Endothelial cell of umbilical vein (primary cell): ENCODE measurements around the gene SORCS3. TPM values are rescaled to one million over a fixed set of nuclear protein-coding genes. Genes with fewer than 3 reads are reported as not detected.

Source experiments
- BruUV-seq: library from RNA; stranded (reverse); fragments of 400-500 nt; replicated peaks from 2 replicates; lab custom pipeline; 2021; lab: Mats Ljungman, UMichigan
- CTCF ChIA-PET: fragments of 300-600, 350-600 bp; sonication (Branson Sonifier 250); formaldehyde crosslinking; loops from one replicate; lab custom pipeline; 2021; ENCODE audit warnings: antibody characterized with exemption, inconsistent platforms; lab: Charles Lee
- POLR2A ChIA-PET: fragments of 300-600, 350-600 bp; sonication (Branson Sonifier 250); formaldehyde crosslinking; loops from one replicate; lab custom pipeline; 2021; ENCODE audit warnings: antibody characterized with exemption, inconsistent platforms; lab: Charles Lee
- DNase-seq: peaks from one replicate; pipeline ENCODE4 v3.0.0-alpha.2; 2011; ENCODE audit warnings: low read depth, low spot score
- FAIRE-seq: peaks from 2 replicates; lab custom pipeline; 2011; peaks lifted over from hg19 to GRCh38; lab: Jason Lieb, UNC
- H2AFZ ChIP-seq: 2 replicates; pipeline ENCODE4 v1.6.0; 2012; ENCODE audit warnings: low read depth, low read length, control low read depth, inconsistent platforms
- H3K27ac ChIP-seq: 2 replicates; pipeline ENCODE4 v1.5.1; 2011; ENCODE audit warnings: low read depth, mild to moderate bottlenecking, control low read depth, low read length, moderate library complexity; ENCODE audit not compliant: insufficient read depth
- H3K27me3 ChIP-seq, 2 experiments: 2 replicates each; pipeline versions ENCODE4 v1.6.0 to v1.6.1; 2011; ENCODE audit warnings: low read length in 2 of 2, mixed read lengths in 1 of 2; ENCODE audit not compliant: control insufficient read depth in 2 of 2, insufficient read depth in 2 of 2
- H3K36me3 ChIP-seq, 2 experiments: 2 replicates in 1 of 2; 3 replicates in 1 of 2; pipeline ENCODE4 v1.5.1; 2011; ENCODE audit warnings: low read length in 2 of 2, mild to moderate bottlenecking in 1 of 2, moderate library complexity in 1 of 2; ENCODE audit not compliant: control insufficient read depth in 2 of 2, insufficient read depth in 2 of 2; ENCODE audit errors: extremely low read depth in 1 of 2
- H3K4me1 ChIP-seq: 3 replicates; pipeline ENCODE4 v1.5.1; 2011; ENCODE audit warnings: mild to moderate bottlenecking, low read length; ENCODE audit not compliant: control insufficient read depth, insufficient read depth; ENCODE audit errors: extremely low read depth
- H3K4me2 ChIP-seq: 2 replicates; pipeline ENCODE4 v1.6.1; 2011; ENCODE audit warnings: low read length, control low read depth, mixed read lengths; ENCODE audit not compliant: insufficient read depth
- H3K4me3 ChIP-seq, 3 experiments: fragments of 200-600 bp in 1 of 3; sonication (generic), shearing (Covaris generic) in 1 of 3; replicated peaks in 1 of 3; 2 replicates each; pipeline ENCODE4 v1.5.1; 2011 to 2016; ENCODE audit warnings: control low read depth in 3 of 3, low read length in 3 of 3, mild to moderate bottlenecking in 2 of 3, inconsistent platforms in 1 of 3, low read depth in 1 of 3, moderate library complexity in 1 of 3; ENCODE audit not compliant: insufficient read depth in 1 of 3
- H3K79me2 ChIP-seq: 2 replicates; pipeline ENCODE4 v1.6.0; 2012; ENCODE audit warnings: low read length, inconsistent platforms; ENCODE audit not compliant: control insufficient read depth, insufficient read depth
- H3K9ac ChIP-seq: replicated peaks from 2 replicates; pipeline ENCODE3; 2011; ENCODE audit warnings: low read length, control low read depth; ENCODE audit not compliant: insufficient read depth; ENCODE audit errors: extremely low read depth
- H3K9me1 ChIP-seq: replicated peaks from 3 replicates; pipeline ENCODE4 v1.6.0; 2011; ENCODE audit warnings: mild to moderate bottlenecking, low read length; ENCODE audit not compliant: control insufficient read depth, insufficient read depth; ENCODE audit errors: extremely low read depth
- H3K9me3 ChIP-seq: replicated peaks from 2 replicates; pipeline ENCODE4 v1.5.1; 2012; ENCODE audit warnings: low read length, inconsistent platforms; ENCODE audit not compliant: control insufficient read depth, insufficient read depth
- H4K20me1 ChIP-seq: replicated peaks from 2 replicates; pipeline ENCODE3; 2011; ENCODE audit warnings: mild to moderate bottlenecking, low read length; ENCODE audit not compliant: control insufficient read depth, insufficient read depth; ENCODE audit errors: extremely low read depth
- CTCF ChIP-seq, 2 donors: IDR thresholded peaks; 1 replicate in 1 of 2; 2 replicates in 1 of 2; pipeline ENCODE4 v1.5.1; 2011; ENCODE audit warnings: low read length in 2 of 2, mild to moderate bottlenecking in 2 of 2, moderate library complexity in 2 of 2, control low read depth in 1 of 2, inconsistent platforms in 1 of 2, low read depth in 1 of 2; ENCODE audit not compliant: insufficient read depth in 1 of 2; ENCODE audit errors: extremely low read depth in 1 of 2
- EZH2 ChIP-seq: IDR thresholded peaks from 2 replicates; pipeline ENCODE4 v1.6.1; 2012; ENCODE audit warnings: borderline replicate concordance, low read depth, mild to moderate bottlenecking, moderate library complexity, low read length, inconsistent platforms; ENCODE audit not compliant: severe bottlenecking
- FOS ChIP-seq: IDR thresholded peaks from 2 replicates; pipeline ENCODE4 v1.6.1; 2011; ENCODE audit warnings: mild to moderate bottlenecking, low read length, moderate library complexity, borderline replicate concordance; ENCODE audit not compliant: insufficient read depth
- GATA2 ChIP-seq: IDR thresholded peaks from 2 replicates; pipeline ENCODE4 v1.7.0; 2011; ENCODE audit warnings: low read depth, mild to moderate bottlenecking, moderate library complexity, mixed read lengths, low read length; ENCODE audit not compliant: insufficient read length, insufficient read depth
- JUN ChIP-seq: IDR thresholded peaks from 2 replicates; pipeline ENCODE4 v1.6.1; 2011; ENCODE audit warnings: borderline replicate concordance, low read depth; ENCODE audit not compliant: insufficient read length, insufficient read depth
- MAX ChIP-seq: IDR thresholded peaks from 2 replicates; pipeline ENCODE4 v1.6.1; 2011; ENCODE audit not compliant: insufficient read depth, insufficient read length
- MYC ChIP-seq: IDR thresholded peaks from one replicate; pipeline ENCODE4 v1.6.1; 2011; ENCODE audit warnings: mild to moderate bottlenecking, low read depth, low read length
- dilution Hi-C: fragments of 300-500 bp; cut with MboI; formaldehyde crosslinking; loops from one replicate; pipeline ENCODE4 v1.15.0; 2019; ENCODE audit warnings: low sequenced_read_pairs; ENCODE audit not compliant: extremely low pct_ligation_motif_present
- intact Hi-C: fragments of 100-400 bp; cut with micrococcal nuclease; formaldehyde crosslinking; loops from one replicate; pipeline ENCODE4 v1.10.0; 2022
- polyA plus RNA-seq, 4 experiments: library from polyadenylated mRNA; depleted of rRNA in 3 of 4; stranded (reverse) in 3 of 4; unstranded in 1 of 4; fragments of >200 nt; gene quantifications; 2 replicates each; pipeline versions ENCODE4 v1.2.1 to v1.2.3, GENCODE V29; 2011 to 2012; ENCODE audit warnings: missing spikeins in 1 of 4
- total RNA-seq: library from RNA; stranded (reverse); gene quantifications from 2 replicates; pipeline ENCODE4 v1.2.3, GENCODE V29; 2021

The SORCS3 gene
- total and polyA plus RNA-seq, 2 donors (not counting 3 experiments of a cell fraction or from before 2014, with no cell fraction given): not detected

GRCh38 chr10:105024184-105024583, 383.1 kb downstream of the SORCS3 start:
- H4K20me1 ChIP-seq: no peaks in the 10 kb centered on the region
- no peaks in the 10 kb centered on the region for H3K4me1 ChIP-seq
- no TSS peak for BruUV-seq
- no peaks in the 10 kb centered on the region for H3K9me1 ChIP-seq
- H3K27me3 ChIP-seq: no peaks in the 10 kb centered on the region
- H3K79me2 ChIP-seq: no peaks in the 10 kb centered on the region
- H3K36me3 ChIP-seq: no peaks in the 10 kb centered on the region
- FAIRE-seq (no peak), DNase-seq (no peak)
- H3K27ac ChIP-seq: no peak overlapping the region
- no peak overlapping the region for H3K9ac ChIP-seq
- no peak overlapping the region for H2AFZ ChIP-seq
- intact Hi-C loops (no loop called here), dilution Hi-C loops (no loop called here)
- no peak overlapping the region for H3K4me3 ChIP-seq
- no peaks in the 10 kb centered on the region for H3K9me3 ChIP-seq
- TF ChIP-seq EZH2: no peak
- TF ChIP-seq MYC: no peak
- TF ChIP-seq JUN: no peak
- no peak for TF ChIP-seq CTCF (IDR thresholded peaks at IDR 0.05; ENCODE audit: extremely low read depth in 1 of 2, insufficient read depth in 1 of 2, low read depth in 1 of 2, low read length in 2 of 2)
- no peak for TF ChIP-seq MAX
- no peak for TF ChIP-seq FOS
- no peak for TF ChIP-seq GATA2
- no peak overlapping the region for H3K4me2 ChIP-seq
- ChIA-PET CTCF (no interaction called here), POLR2A (no interaction called here)
